Erythroblast (primary cell): Measurements from ENCODE around the gene CCDC51.

Experiments used
- GATA1 ChIP-seq: IDR thresholded peaks from 2 replicates; pipeline ENCODE4 v1.6.1; 2011; ENCODE audit warnings: low read depth, mild to moderate bottlenecking, control low read depth, low read length, moderate library complexity
- POLR2A ChIP-seq: IDR thresholded peaks from 2 replicates; pipeline ENCODE4 v1.6.1; 2011; ENCODE audit warnings: mild to moderate bottlenecking, low read length

- no peak for TF ChIP-seq POLR2A
- TF ChIP-seq GATA1: no peak
Observed at GRCh38 chr3:48463703-48464102, 23.8 kb upstream of the CCDC51 start.
